Karpas-422 (cell line): ENCODE measurements around the gene RFTN1. TPM values are rescaled to one million over a fixed set of nuclear protein-coding genes. Genes with fewer than 3 reads are reported as not detected.
A peak's percentile ranks its signal among the peaks of the same experiment; 100 is the strongest.

Source experiments
- DNase-seq: peaks from one replicate; pipeline ENCODE4 v3.0.0-alpha.2; 2015
- H2AFZ ChIP-seq: fragments of 200-600 bp; sonication (generic); 2 replicates; pipeline ENCODE4 v1.6.1; 2014; ENCODE audit warnings: antibody characterized with exemption, low read length, mixed read lengths
- H3K27ac ChIP-seq: fragments of 200-600 bp; sonication (generic); 2 replicates; pipeline ENCODE4 v1.5.1; 2014; ENCODE audit warnings: mild to moderate bottlenecking, low read length, moderate library complexity
- H3K27me3 ChIP-seq: fragments of 200-600 bp; sonication (generic); 2 replicates; pipeline ENCODE4 v1.6.1; 2014; ENCODE audit warnings: low read length, mixed read lengths
- H3K36me3 ChIP-seq: fragments of 200-600 bp; sonication (generic); 2 replicates; pipeline ENCODE4 v1.6.1; 2014; ENCODE audit warnings: low read length, mixed read lengths; ENCODE audit not compliant: insufficient read depth
- H3K4me1 ChIP-seq: fragments of 200-600 bp; sonication (generic); 2 replicates; pipeline ENCODE4 v1.6.1; 2014; ENCODE audit warnings: mild to moderate bottlenecking, low read length, mixed read lengths
- H3K4me2 ChIP-seq: fragments of 200-600 bp; sonication (generic); 2 replicates; pipeline ENCODE4 v1.6.1; 2014; ENCODE audit warnings: low read length, low read depth, mild to moderate bottlenecking; ENCODE audit not compliant: poor library complexity, severe bottlenecking
- H3K4me3 ChIP-seq: fragments of 200-600 bp; sonication (generic); 2 replicates; pipeline ENCODE4 v1.5.1; 2014; ENCODE audit warnings: mild to moderate bottlenecking, antibody characterized with exemption, low read length, mixed read lengths
- H3K79me2 ChIP-seq: fragments of 200-600 bp; sonication (generic); 2 replicates; pipeline ENCODE4 v1.6.1; 2014; ENCODE audit warnings: mild to moderate bottlenecking, low read length, mixed read lengths
- H3K9ac ChIP-seq: fragments of 200-600 bp; sonication (generic); 2 replicates; pipeline ENCODE4 v1.6.0; 2014; ENCODE audit warnings: low read length
- H3K9me2 ChIP-seq: fragments of 200-600 bp; sonication (generic), shearing (Covaris generic); replicated peaks from 2 replicates; pipeline ENCODE4 v1.6.0; 2014; ENCODE audit warnings: mild to moderate bottlenecking, low read length, moderate library complexity; ENCODE audit not compliant: insufficient read depth
- H3K9me3 ChIP-seq: fragments of 300-700, 200-600 bp; sonication (generic); 2 replicates; pipeline ENCODE4 v1.6.1; 2014; ENCODE audit warnings: low read length, mixed read lengths
- H4K20me1 ChIP-seq: fragments of 200-600 bp; sonication (generic); 2 replicates; pipeline ENCODE4 v1.6.1; 2014; ENCODE audit warnings: mild to moderate bottlenecking, antibody characterized with exemption, low read length, low read depth; ENCODE audit not compliant: insufficient read depth
- total RNA-seq: library from RNA; depleted of rRNA; stranded (reverse); fragments of >200 nt; shearing (Covaris generic); gene quantifications from 2 replicates; pipeline ENCODE4 v1.2.3, GENCODE V29; 2014; ENCODE audit warnings: low replicate concordance

RFTN1 gene
- total RNA-seq, 1 experiment from 2014 or later, result 291 TPM

DNA sequence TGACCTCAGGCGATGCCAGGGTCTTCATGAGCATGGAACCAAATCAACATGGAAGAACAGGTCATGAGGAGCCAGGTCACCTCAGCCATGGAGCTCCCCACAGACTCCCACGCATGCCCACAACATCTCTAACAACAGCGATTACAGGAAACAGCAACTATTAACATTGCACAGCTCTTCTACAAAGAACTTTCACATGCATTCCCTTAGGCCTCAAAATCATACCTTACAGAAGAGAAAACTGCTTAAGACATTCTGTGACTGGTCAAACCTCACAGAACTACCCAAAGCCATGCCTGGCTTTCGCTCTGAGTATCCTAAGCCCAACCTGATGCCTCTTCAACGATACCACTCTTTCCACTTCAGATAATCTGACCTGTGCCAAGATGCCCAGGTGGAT, 130.7 kb downstream of the RFTN1 start:
- Histone ChIP-seq H3K9me2 (no peaks in the 10 kb centered on the region), H3K27me3 (no peaks in the 10 kb centered on the region), H3K4me2 (no peak overlapping the region), H4K20me1 (no peaks in the 10 kb centered on the region), H3K4me3 (no peak overlapping the region), H3K79me2 (peaks cover 96% of the 10 kb centered on the region), H2AFZ (no peak overlapping the region), H3K9me3 (no peaks in the 10 kb centered on the region), H3K4me1 (peaks cover 81% of the 10 kb centered on the region), H3K36me3 (peaks cover 59% of the 10 kb centered on the region), H3K27ac (peak overlapping the region; percentile 98), H3K9ac (no peak overlapping the region)
- no peak for DNase-seq

GRCh38 chr3:16381426-16381825, 132.1 kb downstream of the RFTN1 start:
- no peaks in the 10 kb centered on the region for H3K27me3 ChIP-seq
- H3K9me2 ChIP-seq, result no peaks in the 10 kb centered on the region
- H2AFZ ChIP-seq, result no peak overlapping the region
- peaks cover 93% of the 10 kb centered on the region for H3K79me2 ChIP-seq
- H3K4me1 ChIP-seq, result peaks cover 89% of the 10 kb centered on the region
- no peak for DNase-seq
- H3K36me3 ChIP-seq, result peaks cover 67% of the 10 kb centered on the region
- no peaks in the 10 kb centered on the region for H4K20me1 ChIP-seq
- H3K9ac ChIP-seq, result peak overlapping the region; percentile 51; the same call in 1 of the 2 replicates
- H3K27ac ChIP-seq, result peak overlapping the region; percentile 98
- peak overlapping the region; percentile 5; the same call in 1 of the 2 replicates for H3K4me3 ChIP-seq
- H3K9me3 ChIP-seq, result no peaks in the 10 kb centered on the region
- peak overlapping the region; percentile 48 for H3K4me2 ChIP-seq

GRCh38 chr3:16380421-16380820, 133.1 kb downstream of the RFTN1 start:
- H3K27me3 ChIP-seq, result no peaks in the 10 kb centered on the region
- H3K4me1 ChIP-seq, result peaks cover 96% of the 10 kb centered on the region
- no peak overlapping the region for H2AFZ ChIP-seq
- no peaks in the 10 kb centered on the region for H3K9me2 ChIP-seq
- DNase-seq, result peak; percentile 63
- H3K9me3 ChIP-seq, result no peaks in the 10 kb centered on the region
- peak overlapping the region; percentile 48 for H3K4me2 ChIP-seq
- peaks cover 65% of the 10 kb centered on the region for H3K36me3 ChIP-seq
- no peaks in the 10 kb centered on the region for H4K20me1 ChIP-seq
- H3K79me2 ChIP-seq, result peaks cover 93% of the 10 kb centered on the region
- H3K9ac ChIP-seq, result peak overlapping the region; percentile 51
- H3K4me3 ChIP-seq, result peak overlapping the region; percentile 1; the same call in 1 of the 2 replicates
- peak overlapping the region; percentile 98 for H3K27ac ChIP-seq

DNA sequence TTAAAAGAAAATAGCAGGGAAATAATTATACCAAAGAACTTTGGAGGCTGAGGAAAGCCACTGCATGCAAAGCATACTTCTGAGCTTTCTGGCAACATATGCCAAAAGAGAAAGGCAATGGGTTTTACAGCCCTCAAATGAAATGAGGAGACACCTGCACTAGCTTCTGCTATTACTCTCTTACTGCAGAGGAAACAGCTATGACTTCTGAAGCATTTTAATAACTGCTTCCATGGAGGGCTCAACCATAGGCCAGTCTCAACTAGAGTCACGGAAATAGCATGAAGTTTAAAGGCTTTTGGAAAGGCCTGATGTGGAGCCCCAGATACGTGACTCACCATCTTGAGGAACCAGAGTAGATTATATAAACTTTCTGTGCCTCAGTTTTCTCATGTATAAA, 133.7 kb downstream of the RFTN1 start:
- H3K9me3 ChIP-seq, result no peaks in the 10 kb centered on the region
- no peaks in the 10 kb centered on the region for H3K27me3 ChIP-seq
- H3K9me2 ChIP-seq, result no peaks in the 10 kb centered on the region
- H3K79me2 ChIP-seq, result peaks cover 90% of the 10 kb centered on the region
- H3K4me2 ChIP-seq, result peak overlapping the region; percentile 80
- peak overlapping the region; percentile 51 for H3K9ac ChIP-seq
- peaks cover 96% of the 10 kb centered on the region for H3K4me1 ChIP-seq
- no peaks in the 10 kb centered on the region for H4K20me1 ChIP-seq
- peak; percentile 63 for DNase-seq
- H3K27ac ChIP-seq, result peak overlapping the region; percentile 98
- H3K4me3 ChIP-seq, result 0 out of 2 replicates have a peak overlapping the region, but pooled peaks have one; percentile 1
- H3K36me3 ChIP-seq, result peaks cover 61% of the 10 kb centered on the region
- no peak overlapping the region for H2AFZ ChIP-seq

DNA sequence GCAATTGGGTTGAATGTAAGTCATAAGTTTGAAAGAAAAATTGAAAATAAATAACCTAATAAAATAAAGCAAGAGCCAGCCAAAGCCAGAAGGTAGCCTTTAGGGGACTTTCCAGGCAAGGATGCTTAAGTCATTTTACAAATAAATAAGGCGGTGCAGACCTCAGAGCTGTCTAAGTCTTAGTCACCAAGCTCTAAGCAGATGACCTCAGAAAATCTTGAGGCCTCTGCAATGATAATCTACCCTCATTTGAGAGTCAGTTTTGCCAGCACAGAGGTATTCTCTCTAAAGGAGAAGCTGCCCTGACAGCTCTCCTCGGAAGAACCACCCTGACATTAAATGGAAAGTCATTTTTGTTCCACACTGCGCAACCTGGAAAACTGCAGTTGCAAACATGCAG, 134.6 kb downstream of the RFTN1 start:
- H2AFZ ChIP-seq, result no peak overlapping the region
- peak overlapping the region; percentile 56 for H3K9ac ChIP-seq
- no peaks in the 10 kb centered on the region for H3K9me3 ChIP-seq
- peaks cover 99% of the 10 kb centered on the region for H3K4me1 ChIP-seq
- H3K4me2 ChIP-seq, result peak overlapping the region; percentile 80
- H3K79me2 ChIP-seq, result peaks cover 87% of the 10 kb centered on the region
- H3K27me3 ChIP-seq, result no peaks in the 10 kb centered on the region
- H3K27ac ChIP-seq, result peak overlapping the region; percentile 98
- 0 out of 2 replicates have a peak overlapping the region, but pooled peaks have one; percentile 1 for H3K4me3 ChIP-seq
- peaks cover 57% of the 10 kb centered on the region for H3K36me3 ChIP-seq
- no peaks in the 10 kb centered on the region for H4K20me1 ChIP-seq
- no peaks in the 10 kb centered on the region for H3K9me2 ChIP-seq
- no peak for DNase-seq

DNA sequence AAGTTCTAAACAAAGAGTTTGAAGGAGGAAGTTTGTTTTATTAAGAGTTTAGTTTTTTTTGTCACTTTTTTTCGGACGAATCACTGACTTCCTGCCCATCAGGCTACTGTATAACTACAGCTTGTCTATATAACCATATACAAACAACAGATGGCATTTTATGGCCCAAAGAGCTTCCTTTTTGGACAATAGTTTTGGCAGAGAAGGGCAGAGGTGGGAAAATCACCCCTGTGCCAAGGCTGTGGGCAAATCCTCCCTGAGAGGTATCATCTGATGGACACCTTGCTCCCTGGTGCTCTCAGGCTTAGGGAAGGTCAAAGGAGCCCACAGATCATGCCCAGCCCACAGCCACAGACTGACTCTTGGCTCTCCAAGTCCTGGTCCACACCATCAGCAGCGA, 135.1 kb downstream of the RFTN1 start:
- no peaks in the 10 kb centered on the region for H3K9me3 ChIP-seq
- no peak overlapping the region for H3K4me3 ChIP-seq
- no peak for DNase-seq
- no peak overlapping the region for H2AFZ ChIP-seq
- H3K9ac ChIP-seq, result peak overlapping the region; percentile 56
- peak overlapping the region; percentile 98 for H3K27ac ChIP-seq
- peaks cover 55% of the 10 kb centered on the region for H3K36me3 ChIP-seq
- peak overlapping the region; percentile 80 for H3K4me2 ChIP-seq
- peaks cover 82% of the 10 kb centered on the region for H3K79me2 ChIP-seq
- peaks cover 99% of the 10 kb centered on the region for H3K4me1 ChIP-seq
- H3K9me2 ChIP-seq, result no peaks in the 10 kb centered on the region
- H4K20me1 ChIP-seq, result no peaks in the 10 kb centered on the region
- no peaks in the 10 kb centered on the region for H3K27me3 ChIP-seq

- DNase-seq, result peak; percentile 60
Observed at GRCh38 chr3:16377847-16378302, 135.6 kb downstream of the RFTN1 start.

GRCh38 chr3:16377196-16377595, 136.3 kb downstream of the RFTN1 start:
- Histone ChIP-seq H4K20me1 (no peaks in the 10 kb centered on the region), H3K9ac (peak overlapping the region; percentile 56), H3K9me2 (no peaks in the 10 kb centered on the region), H3K36me3 (peaks cover 50% of the 10 kb centered on the region), H3K4me1 (peaks cover 100% of the 10 kb centered on the region), H2AFZ (no peak overlapping the region), H3K4me3 (0 out of 2 replicates have a peak overlapping the region, but pooled peaks have one; percentile 11), H3K27ac (peak overlapping the region; percentile 98), H3K27me3 (no peaks in the 10 kb centered on the region), H3K9me3 (no peaks in the 10 kb centered on the region), H3K79me2 (peaks cover 79% of the 10 kb centered on the region), H3K4me2 (peak overlapping the region; percentile 80)
- DNase-seq, result peak; percentile 69

More at GRCh38 chr3:16377847-16378302, 135.6 kb downstream of the RFTN1 start:
- peaks cover 55% of the 10 kb centered on the region for H3K36me3 ChIP-seq
- H2AFZ ChIP-seq, result no peak overlapping the region
- H4K20me1 ChIP-seq, result no peaks in the 10 kb centered on the region
- H3K79me2 ChIP-seq, result peaks cover 80% of the 10 kb centered on the region
- peak overlapping the region; percentile 56 for H3K9ac ChIP-seq
- H3K9me2 ChIP-seq, result no peaks in the 10 kb centered on the region
- H3K27ac ChIP-seq, result peak overlapping the region; percentile 98
- H3K4me3 ChIP-seq, result peak overlapping the region; percentile 11; the same call in 1 of the 2 replicates
- H3K27me3 ChIP-seq, result no peaks in the 10 kb centered on the region
- no peaks in the 10 kb centered on the region for H3K9me3 ChIP-seq
- H3K4me1 ChIP-seq, result peaks cover 100% of the 10 kb centered on the region
- peak overlapping the region; percentile 80 for H3K4me2 ChIP-seq
